GM12891 (cell line): ENCODE measurements around the gene BSND.
"Not testable (repeated sequence)": the region's sequence is repeated elsewhere in the genome, so short reads cannot be mapped to it uniquely, and the experiment has no call there.

Experiments
- PAX5 ChIP-seq: IDR thresholded peaks from 2 replicates; pipeline ENCODE4 v1.6.1; 2011; ENCODE audit warnings: low read length, moderate library complexity, mild to moderate bottlenecking; ENCODE audit not compliant: insufficient read depth, severe bottlenecking
- POLR2A ChIP-seq: IDR thresholded peaks from 2 replicates; pipeline ENCODE4 v1.6.1; 2011; ENCODE audit warnings: low read depth, low read length, control low read depth
- POLR2AphosphoS5 ChIP-seq: IDR thresholded peaks from 2 replicates; pipeline ENCODE4 v1.6.1; 2011; ENCODE audit warnings: low read depth, low read length, control low read depth
- POU2F2 ChIP-seq: IDR thresholded peaks from 2 replicates; pipeline ENCODE4 v1.6.1; 2011; ENCODE audit warnings: low read depth, mild to moderate bottlenecking, control low read depth, low read length, moderate library complexity
- TAF1 ChIP-seq: IDR thresholded peaks from 2 replicates; pipeline ENCODE4 v1.6.1; 2011; ENCODE audit warnings: low read depth, low read length, control low read depth

GRCh38 chr1:55031098-55031497 is 32.4 kb downstream of the BSND start:
- TF ChIP-seq POLR2AphosphoS5, TAF1, POLR2A, PAX5, POU2F2: not testable (repeated sequence)
